ENCODE results near the gene LDB1. TPM values are rescaled to one million over a fixed set of nuclear protein-coding genes. Genes with fewer than 3 reads are reported as not detected.

The LDB1 gene
- total RNA-seq, 1 donor from 2014 or later: 29.5 TPM

DNA sequence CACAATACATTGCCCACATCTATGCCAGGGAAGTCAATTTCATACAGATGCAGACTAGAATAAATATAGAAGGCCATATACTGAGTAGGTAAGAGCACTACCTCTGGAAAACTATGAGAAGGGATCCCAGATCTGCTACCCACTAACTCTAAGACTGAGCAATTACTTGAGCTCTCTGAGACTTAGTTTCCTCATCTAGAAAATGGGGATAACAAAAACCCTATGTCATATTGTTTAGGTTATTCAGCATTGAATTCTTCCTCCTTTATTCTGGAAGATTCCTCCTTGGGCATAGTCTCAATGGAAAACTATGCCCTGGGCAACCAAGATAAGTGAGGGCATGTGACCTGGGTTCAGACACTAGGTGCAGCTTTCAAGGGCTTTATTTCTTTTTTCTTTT lies 60.2 kb downstream of the LDB1 start:
- TF ChIP-seq CTCF (conservative IDR thresholded peaks at IDR 0.05; ENCODE audit: low read depth, low read length): no peak
- no peak overlapping the region for H3K4me3 ChIP-seq (ENCODE audit: low read depth, low read length)
- DNase-seq (ENCODE audit: low read depth): no peak

Other genes starting within 250 kb of the LDB1 start
- gene ARMH3, start 64.2 kb downstream of the LDB1 start, total RNA-seq: 6.6 and 9.5 TPM in 2 replicates
- 47.6 and 52.6 TPM in 2 replicates for gene HPS6, start 55.0 kb downstream of the LDB1 start, total RNA-seq
- 21.4 and 35.5 TPM in 2 replicates for gene PPRC1, start 12.7 kb upstream of the LDB1 start, total RNA-seq
- gene NOLC1, start 32.0 kb upstream of the LDB1 start, total RNA-seq: 100 and 130 TPM in 2 replicates
- gene ELOVL3, start 105.9 kb upstream of the LDB1 start, total RNA-seq: 0.06 and 0.07 TPM in 2 replicates
- gene PITX3, start 121.1 kb upstream of the LDB1 start, total RNA-seq: 0.65 and 2.7 TPM in 2 replicates
- gene GBF1, start 125.2 kb upstream of the LDB1 start, total RNA-seq: 30.7 and 36.3 TPM in 2 replicates

All from epithelial cell of proximal tubule (primary cell).